HG02759 (cell line): Measurements from ENCODE around the gene NAB1.
A peak's percentile ranks its signal among the peaks of the same experiment; 100 is the strongest.
"Not testable (repeated sequence)": the region's sequence is repeated elsewhere in the genome, so short reads cannot be mapped to it uniquely, and the experiment has no call there.

Source experiments
- ATAC-seq: cut with Tn5 transposase; IDR thresholded peaks from one replicate; pipeline ENCODE4 v1.9.1; 2021; ENCODE audit warnings: mild to moderate bottlenecking, moderate library complexity; ENCODE audit not compliant: unreplicated experiment

The NAB1 gene

DNA sequence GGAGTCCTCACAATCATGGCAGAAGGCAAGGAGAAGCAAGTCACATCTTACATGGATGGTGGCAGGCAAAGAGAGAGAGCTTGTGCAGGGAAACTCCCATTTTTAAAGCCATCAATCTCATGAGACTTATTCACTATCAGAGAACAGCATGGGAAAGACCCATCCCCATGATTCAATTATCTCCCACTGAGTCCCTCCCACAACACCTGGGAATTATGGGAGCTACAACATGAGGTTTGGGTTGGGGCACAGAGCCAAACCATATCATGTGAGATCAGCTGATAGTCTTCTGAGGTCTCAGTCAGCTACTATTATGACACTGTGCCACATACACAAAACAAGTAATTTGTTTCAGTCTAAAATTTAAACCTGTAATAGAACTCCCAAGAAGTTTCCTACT, 59.8 kb downstream of the NAB1 start:
- not testable (repeated sequence) for ATAC-seq

- ATAC-seq: no peak
Measured at GRCh38 chr2:190711069-190711468, 62.2 kb downstream of the NAB1 start.

DNA sequence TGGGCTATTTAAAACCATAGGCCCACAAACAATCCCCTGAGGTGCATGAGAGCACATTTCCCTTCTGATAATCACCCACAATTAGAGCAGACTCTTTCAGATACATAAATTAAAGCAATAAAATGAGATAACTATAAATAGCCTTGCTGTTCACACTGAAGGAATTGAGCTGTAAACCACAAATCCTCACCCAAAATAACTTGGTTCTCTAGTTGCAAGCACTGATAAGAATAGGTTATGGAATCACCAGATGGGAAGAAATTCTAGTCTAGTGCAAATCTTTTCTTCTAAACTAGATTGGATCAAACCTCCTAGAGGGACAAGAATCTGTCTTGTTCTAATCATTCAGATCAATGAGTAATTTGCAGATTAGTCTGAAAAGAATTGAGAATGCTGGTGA, 64.6 kb downstream of the NAB1 start:
- no peak for ATAC-seq

- ATAC-seq: no peak
Measured at GRCh38 chr2:190714958-190715357, 66.1 kb downstream of the NAB1 start.

- ATAC-seq: no peak
Measured at GRCh38 chr2:190716176-190716807, 67.4 kb downstream of the NAB1 start.

DNA sequence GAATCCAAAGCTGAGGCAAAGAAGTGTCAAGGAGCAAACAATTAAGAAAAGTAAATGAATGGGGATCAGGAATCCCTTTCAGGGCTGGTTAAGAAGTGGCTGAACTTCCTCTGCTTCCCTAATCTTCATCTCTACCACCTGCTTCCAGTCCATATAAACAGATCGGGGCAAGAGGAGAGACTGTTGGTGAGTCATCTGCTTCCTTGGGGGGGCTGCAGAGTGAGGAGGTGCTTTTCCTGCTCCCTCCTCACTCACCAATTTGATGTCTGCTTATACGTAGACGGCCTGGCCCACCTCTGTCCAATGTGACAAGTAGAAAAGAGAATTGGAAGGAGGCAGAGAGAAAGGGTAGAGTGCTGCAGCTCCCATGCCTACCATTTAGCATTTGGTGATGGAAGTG, 68.4 kb downstream of the NAB1 start:
- ATAC-seq: no peak

DNA sequence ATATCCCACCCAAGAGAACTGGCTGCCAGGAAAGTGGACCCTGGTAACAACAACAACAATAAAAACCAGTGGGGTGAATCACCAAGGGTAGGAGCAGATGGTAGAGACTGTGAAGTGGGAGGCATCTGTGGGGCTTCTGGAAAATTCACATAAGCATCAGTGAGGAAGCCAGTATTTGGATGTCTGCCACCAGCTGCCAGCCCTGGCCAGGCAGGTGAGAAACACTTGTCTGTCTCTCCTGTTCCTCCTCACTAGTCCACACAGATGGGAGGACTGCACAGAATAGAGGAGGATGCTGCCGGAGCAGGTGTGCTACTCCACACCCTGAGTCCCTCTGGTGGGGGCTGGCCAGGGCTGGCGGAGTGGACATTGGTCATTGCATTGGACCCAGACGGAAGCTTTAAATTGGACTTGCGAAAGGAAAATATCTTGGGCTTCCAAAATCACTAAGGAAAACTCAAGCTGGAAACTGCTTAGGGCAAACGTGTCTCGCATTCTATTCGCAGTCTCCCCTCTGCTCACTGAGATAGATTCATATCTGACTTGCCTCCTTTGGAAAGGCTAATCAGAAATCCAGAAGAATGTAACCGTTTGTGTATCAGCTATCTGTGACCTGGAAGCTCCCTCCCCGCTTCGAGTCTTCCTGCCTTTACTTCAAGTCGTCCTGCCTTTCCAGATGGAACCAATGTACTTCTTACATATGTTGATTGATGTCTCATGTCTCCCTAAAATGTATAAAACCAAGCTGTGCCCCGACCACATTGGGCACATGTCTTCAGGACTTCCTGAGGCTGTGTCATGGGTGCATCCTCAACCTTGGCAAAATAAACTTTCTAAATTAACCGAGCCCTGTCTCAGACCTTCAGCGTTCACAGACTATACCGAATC, 69.1 kb downstream of the NAB1 start:
- ATAC-seq: no peak

DNA sequence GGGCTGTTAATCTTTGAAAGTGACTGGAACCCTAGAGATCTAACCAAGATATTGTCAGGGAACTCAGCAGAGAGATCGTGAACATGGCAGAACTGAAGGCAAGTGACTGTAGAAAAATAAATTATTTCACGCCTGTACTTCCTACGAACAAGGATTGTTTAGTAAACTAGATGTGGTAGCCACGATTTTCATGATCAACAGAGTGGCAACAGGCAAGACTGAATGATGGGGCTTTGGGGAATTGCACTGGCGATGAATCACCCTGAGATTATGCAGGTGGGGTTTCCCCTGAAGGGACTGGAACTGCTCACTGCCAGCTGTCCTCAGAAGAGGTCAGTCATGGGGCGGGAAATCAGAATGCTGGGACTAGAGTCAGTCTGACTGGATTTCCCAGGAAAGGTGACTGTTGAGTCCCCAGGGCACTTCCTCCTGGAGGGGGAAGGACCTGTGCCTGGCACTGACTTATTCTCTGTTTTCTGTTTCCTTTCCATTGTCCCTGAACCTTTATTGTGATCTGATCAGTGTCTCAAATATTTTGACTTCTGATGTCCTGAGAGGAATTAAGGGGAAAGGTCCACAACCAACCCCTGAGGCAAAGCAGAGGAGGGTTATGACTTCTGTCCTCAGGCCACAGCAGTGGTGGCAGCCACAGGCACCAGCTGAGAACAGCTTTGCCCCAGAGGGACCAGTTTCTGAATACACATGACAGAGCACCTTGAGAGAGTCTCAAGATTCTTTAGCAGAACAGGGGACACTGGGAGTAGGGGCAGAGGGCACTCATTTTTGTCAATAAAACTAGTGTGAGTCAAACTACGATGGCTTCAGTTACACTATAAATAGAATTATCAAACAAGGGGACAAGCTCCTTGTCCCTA, 70.0 kb downstream of the NAB1 start:
- peak; percentile 69 for ATAC-seq

- ATAC-seq: no peak
Measured at GRCh38 chr2:190720276-190720675, 71.4 kb downstream of the NAB1 start.

GRCh38 chr2:190720691-190721090, 71.8 kb downstream of the NAB1 start:
- ATAC-seq: no peak

- ATAC-seq: peak; percentile 68
Measured at GRCh38 chr2:190722061-190722759, 73.3 kb downstream of the NAB1 start.

GRCh38 chr2:190722835-190723234, 74.0 kb downstream of the NAB1 start:
- no peak for ATAC-seq

- no peak for ATAC-seq
Measured at GRCh38 chr2:190723397-190724090, 74.7 kb downstream of the NAB1 start.

GRCh38 chr2:190726255-190726654, 77.4 kb downstream of the NAB1 start:
- no peak for ATAC-seq

- ATAC-seq: no peak
Measured at GRCh38 chr2:190736355-190736754, 87.5 kb downstream of the NAB1 start.

GRCh38 chr2:190740449-190740848, 91.6 kb downstream of the NAB1 start:
- no peak for ATAC-seq
